GM19397 (cell line): Measurements from ENCODE around the gene MAFF.
"Not testable (repeated sequence)": the region's sequence is repeated elsewhere in the genome, so short reads cannot be mapped to it uniquely, and the experiment has no call there.

Experiments used
- ATAC-seq: cut with Tn5 transposase; IDR thresholded peaks from one replicate; pipeline ENCODE4 v1.9.1; 2021; ENCODE audit warnings: mild to moderate bottlenecking, moderate library complexity; ENCODE audit not compliant: unreplicated experiment

MAFF gene

GRCh38 chr22:38177044-38177443 lies 24.8 kb upstream of the MAFF start:
- ATAC-seq, result no peak

GRCh38 chr22:38177571-38177925 lies 24.2 kb upstream of the MAFF start:
- ATAC-seq, result not testable (repeated sequence)

GRCh38 chr22:38177926-38178604 lies 23.7 kb upstream of the MAFF start:
- no peak for ATAC-seq

GRCh38 chr22:38178605-38178937 lies 23.2 kb upstream of the MAFF start:
- ATAC-seq, result not testable (repeated sequence)

- ATAC-seq, result no peak
Observed at GRCh38 chr22:38180841-38181452, 20.8 kb upstream of the MAFF start.

GRCh38 chr22:38181453-38182200 lies 20.2 kb upstream of the MAFF start, which contains the start of gene PLA2G6:
TSS of gene PLA2G6 (minus strand) at chr22:38181830. CDS start at chr22:38169426, 12,404 bp downstream.
- ATAC-seq, result peak; percentile 90

- ATAC-seq, result no peak
Observed at GRCh38 chr22:38184788-38185187, 17.0 kb upstream of the MAFF start.

GRCh38 chr22:38186429-38186828 lies 15.4 kb upstream of the MAFF start:
- ATAC-seq, result no peak

GRCh38 chr22:38187413-38188212 lies 14.2 kb upstream of the MAFF start:
- ATAC-seq, result no peak

GRCh38 chr22:38189104-38189503 lies 12.7 kb upstream of the MAFF start:
- ATAC-seq, result no peak

GRCh38 chr22:38190581-38190980 lies 11.2 kb upstream of the MAFF start:
- ATAC-seq, result no peak

- ATAC-seq, result no peak
Observed at GRCh38 chr22:38191055-38191454, 10.7 kb upstream of the MAFF start.

GRCh38 chr22:38191731-38192474 lies 9.9 kb upstream of the MAFF start:
- no peak for ATAC-seq

- ATAC-seq, result no peak
Observed at GRCh38 chr22:38192475-38192863, 9.3 kb upstream of the MAFF start.

GRCh38 chr22:38193580-38193979 lies 8.2 kb upstream of the MAFF start:
- ATAC-seq, result no peak

- no peak for ATAC-seq
Observed at GRCh38 chr22:38196791-38197419, 4.9 kb upstream of the MAFF start.

GRCh38 chr22:38199826-38200559 lies 1.8 kb upstream of the MAFF start:
- no peak for ATAC-seq

GRCh38 chr22:38201371-38201710 lies 453 bp upstream of the MAFF start:
- no peak for ATAC-seq

GRCh38 chr22:38202437-38203089 lies 769 bp downstream of the MAFF start:
- ATAC-seq, result peak; percentile 26
